ENCODE measurements around the gene GATA3.

Gene GATA3

DNA sequence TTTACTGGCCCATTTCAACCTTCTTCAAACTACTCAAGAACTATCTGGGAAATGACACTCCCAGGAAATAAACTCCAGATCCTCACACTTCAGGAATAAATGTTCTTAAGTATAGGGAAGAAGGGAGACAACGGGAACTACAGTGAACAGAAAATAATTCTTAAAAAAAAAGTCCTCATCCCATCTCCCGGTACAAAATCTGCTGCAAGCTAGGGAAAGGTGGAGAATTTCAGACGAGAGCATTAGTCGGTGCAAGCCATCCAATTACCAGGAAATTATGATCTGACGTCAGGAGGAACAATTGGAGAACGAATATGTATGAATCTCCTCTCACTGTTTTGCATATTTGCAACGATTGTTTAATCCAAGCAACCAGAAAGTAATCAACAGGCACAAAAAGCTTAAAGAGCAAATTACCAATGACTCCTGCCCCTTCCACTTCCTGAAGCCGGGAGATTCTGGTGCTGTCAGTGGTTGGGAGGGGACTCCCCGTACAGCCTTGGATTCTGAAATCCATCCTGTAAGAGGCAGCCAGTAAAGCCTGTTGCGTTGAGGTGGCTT, 15.1 kb upstream of the GATA3 start:
- Histone ChIP-seq H3K4me3 (no peak overlapping the region), H3K27ac (no peak overlapping the region)
- TF ChIP-seq, protein P1, sequence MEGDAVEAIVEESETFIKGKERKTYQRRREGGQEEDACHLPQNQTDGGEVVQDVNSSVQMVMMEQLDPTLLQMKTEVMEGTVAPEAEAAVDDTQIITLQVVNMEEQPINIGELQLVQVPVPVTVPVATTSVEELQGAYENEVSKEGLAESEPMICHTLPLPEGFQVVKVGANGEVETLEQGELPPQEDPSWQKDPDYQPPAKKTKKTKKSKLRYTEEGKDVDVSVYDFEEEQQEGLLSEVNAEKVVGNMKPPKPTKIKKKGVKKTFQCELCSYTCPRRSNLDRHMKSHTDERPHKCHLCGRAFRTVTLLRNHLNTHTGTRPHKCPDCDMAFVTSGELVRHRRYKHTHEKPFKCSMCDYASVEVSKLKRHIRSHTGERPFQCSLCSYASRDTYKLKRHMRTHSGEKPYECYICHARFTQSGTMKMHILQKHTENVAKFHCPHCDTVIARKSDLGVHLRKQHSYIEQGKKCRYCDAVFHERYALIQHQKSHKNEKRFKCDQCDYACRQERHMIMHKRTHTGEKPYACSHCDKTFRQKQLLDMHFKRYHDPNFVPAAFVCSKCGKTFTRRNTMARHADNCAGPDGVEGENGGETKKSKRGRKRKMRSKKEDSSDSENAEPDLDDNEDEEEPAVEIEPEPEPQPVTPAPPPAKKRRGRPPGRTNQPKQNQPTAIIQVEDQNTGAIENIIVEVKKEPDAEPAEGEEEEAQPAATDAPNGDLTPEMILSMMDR (IDR thresholded peaks at IDR 0.05): no peak
- DNase-seq (ENCODE audit: low spot score): no peak

GRCh38 chr10:8040651-8041050, 13.8 kb upstream of the GATA3 start:
- no peak for DNase-seq (ENCODE audit: low spot score)
- no peak overlapping the region for H3K27ac ChIP-seq
- no peak overlapping the region for H3K4me3 ChIP-seq
- TF ChIP-seq, protein P1 (IDR thresholded peaks at IDR 0.05): no peak

DNA sequence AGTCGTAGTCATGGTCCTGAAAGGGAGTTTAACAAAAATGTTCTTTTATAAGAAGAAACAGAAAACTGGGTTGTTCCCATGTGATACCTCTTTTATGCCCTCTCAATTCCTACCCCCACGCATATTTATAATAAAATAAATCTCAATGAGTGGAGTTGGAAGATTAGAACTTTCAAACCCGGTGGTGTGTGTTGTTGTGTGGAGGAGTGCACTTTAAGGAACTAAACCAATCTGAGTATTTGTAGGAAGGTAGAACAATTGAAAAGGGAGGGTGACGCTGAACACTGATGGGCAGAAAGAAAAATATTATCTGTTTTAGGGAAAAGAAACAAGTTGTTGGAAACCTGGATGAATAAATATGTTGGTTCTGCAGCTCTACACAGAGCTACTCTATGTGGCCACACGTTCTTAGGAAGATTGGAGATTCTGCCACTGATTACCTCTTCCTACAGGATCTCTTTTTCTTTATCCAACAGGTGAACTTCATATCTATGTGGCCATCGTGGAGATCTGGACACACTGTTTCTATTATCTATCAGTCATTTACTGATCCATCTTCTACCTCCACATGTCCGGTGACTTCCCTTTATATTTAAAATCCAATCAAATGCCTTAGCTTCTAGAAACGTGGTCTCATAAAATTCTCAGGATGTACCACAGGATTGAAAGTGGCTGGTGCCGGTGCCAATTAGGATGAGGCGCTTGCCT, 13.1 kb upstream of the GATA3 start:
- Histone ChIP-seq H3K27ac (no peak overlapping the region), H3K4me3 (no peak overlapping the region)
- DNase-seq (ENCODE audit: low spot score): no peak
- TF ChIP-seq, protein P1 (IDR thresholded peaks at IDR 0.05): no peak

DNA sequence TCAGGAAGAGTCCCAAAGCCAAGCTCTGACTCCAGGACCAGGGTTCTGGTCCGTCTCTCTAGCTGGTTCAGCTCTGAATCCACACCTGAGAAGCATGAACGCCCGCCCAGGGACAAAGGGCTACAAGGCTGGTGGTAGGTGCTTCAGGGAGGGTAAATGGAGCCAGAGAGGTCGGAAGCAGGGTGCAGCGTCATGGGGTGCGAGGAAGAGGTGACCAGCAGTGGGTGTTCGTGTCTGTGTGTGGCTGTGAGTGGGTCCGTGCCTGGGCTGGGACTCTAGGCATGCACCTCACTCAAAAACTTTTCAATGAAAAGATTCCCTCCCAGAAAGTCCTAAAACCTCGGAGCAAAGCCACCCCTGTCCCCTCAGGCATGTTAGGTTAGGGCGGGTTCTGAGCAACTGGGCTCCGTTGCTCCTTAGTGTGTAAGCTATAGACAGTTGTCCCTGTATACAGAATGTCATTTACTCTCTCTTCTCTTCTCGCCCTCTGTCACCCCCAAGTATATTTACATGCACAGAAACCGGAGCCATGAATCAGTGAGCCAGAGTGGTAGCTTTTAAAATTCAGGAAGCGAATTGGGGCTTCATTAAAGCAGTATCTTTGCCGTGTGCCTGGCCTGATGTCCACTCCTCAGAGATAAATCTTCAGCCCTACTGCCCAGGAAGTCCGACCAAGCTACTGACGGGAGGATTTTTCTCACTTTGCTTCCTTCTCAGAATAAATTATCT, 12.3 kb upstream of the GATA3 start:
- no peak overlapping the region for H3K4me3 ChIP-seq
- no peak for DNase-seq (ENCODE audit: low spot score)
- TF ChIP-seq, protein P1 (IDR thresholded peaks at IDR 0.05): no peak
- no peak overlapping the region for H3K27ac ChIP-seq

DNA sequence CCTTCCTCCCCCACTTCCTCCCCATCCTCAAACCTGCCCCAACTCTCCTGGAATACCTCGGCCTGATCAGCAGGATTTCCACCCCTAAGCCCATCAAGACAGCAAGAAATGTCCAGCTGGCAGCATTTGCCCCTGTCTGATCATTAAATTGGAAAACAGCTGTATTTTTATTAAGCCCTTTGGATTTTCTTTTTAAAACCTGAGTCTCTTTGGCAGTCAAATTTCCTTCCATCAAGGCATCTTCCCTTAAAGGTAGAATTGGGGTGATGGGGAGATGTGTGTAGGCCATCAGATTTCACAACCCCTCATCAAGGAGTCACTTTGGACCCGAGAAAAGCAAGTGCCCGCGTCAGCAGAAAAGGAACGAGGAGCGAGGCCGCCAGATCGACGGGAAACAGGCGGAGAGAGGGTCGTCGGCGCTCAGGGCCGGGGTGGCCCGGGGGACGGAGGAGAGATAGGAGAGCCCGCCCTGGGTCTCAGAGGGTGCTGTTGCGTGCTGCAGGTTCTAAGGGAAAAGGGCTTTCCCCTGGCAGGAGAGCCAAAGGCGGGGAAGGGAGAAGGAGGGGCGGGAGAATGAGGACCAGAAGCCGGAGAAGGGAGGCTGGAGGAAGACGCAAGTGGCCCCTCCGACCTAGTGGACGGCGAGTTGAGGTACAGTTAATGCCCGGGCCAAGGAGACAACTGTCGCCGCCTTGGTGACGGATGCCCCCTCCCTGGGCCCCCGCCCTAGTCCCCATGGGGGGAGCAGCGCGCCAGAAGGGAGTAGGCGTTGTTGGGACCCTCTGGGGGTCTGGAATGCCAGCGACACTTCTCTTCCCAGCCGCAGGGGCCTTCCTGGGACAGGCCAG, 11.5 kb upstream of the GATA3 start:
- DNase-seq (ENCODE audit: low spot score): no peak
- H3K27ac ChIP-seq: no peak overlapping the region
- TF ChIP-seq, protein P1 (IDR thresholded peaks at IDR 0.05): no peak
- H3K4me3 ChIP-seq: peak overlapping the region; percentile 17

- no peak for DNase-seq (ENCODE audit: low spot score)
- Histone ChIP-seq H3K4me3 (no peak overlapping the region), H3K27ac (no peak overlapping the region)
- TF ChIP-seq, protein P1 (IDR thresholded peaks at IDR 0.05): no peak
Measured at GRCh38 chr10:8043569-8044306, 10.8 kb upstream of the GATA3 start.
